Panc1 (cell line): ENCODE measurements around the gene KIF3B.

Experiments used
- POLR2AphosphoS5 ChIP-seq: IDR thresholded peaks from 2 replicates; pipeline ENCODE4 v1.6.1; 2012; ENCODE audit warnings: mild to moderate bottlenecking, low read depth, low read length, moderate library complexity
- SIN3A ChIP-seq: IDR thresholded peaks from 2 replicates; pipeline ENCODE4 v1.6.1; 2012; ENCODE audit warnings: low read depth, mild to moderate bottlenecking, low read length, moderate library complexity, borderline replicate concordance; ENCODE audit not compliant: insufficient read depth
- TCF7L2 ChIP-seq: IDR thresholded peaks from 2 replicates; pipeline ENCODE4 v1.6.1; 2011; ENCODE audit warnings: mild to moderate bottlenecking, low read depth, low read length, inconsistent platforms
- TF ChIP-seq, protein P1 (sequence below): fragments of 450-650 bp; IDR thresholded peaks from 2 replicates; pipeline ENCODE4 v1.5.1; 2017; ENCODE audit warnings: mild to moderate bottlenecking

DNA sequence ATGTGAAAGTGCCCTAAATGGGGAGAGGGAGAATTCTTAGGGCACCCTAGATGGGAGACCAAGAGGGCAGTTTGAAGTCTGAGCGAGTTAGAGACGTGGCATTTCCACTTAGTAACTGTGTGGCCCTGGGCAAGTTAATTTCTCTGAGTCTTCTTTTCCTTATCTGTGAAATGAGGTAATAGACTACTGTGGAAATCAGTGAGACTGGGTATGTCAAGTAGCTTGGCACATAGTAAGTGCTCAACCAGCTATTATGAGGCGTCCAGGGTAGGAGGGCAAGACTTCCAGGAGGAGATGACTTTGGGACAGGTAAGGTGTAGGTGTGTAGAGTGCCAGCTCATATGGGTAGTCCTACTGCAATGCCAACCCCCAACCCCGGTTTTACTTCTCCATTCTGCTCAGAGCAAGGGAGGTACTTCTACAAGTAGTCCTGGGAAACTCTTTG is 770 bp downstream of the KIF3B start:
- TF ChIP-seq, protein P1, sequence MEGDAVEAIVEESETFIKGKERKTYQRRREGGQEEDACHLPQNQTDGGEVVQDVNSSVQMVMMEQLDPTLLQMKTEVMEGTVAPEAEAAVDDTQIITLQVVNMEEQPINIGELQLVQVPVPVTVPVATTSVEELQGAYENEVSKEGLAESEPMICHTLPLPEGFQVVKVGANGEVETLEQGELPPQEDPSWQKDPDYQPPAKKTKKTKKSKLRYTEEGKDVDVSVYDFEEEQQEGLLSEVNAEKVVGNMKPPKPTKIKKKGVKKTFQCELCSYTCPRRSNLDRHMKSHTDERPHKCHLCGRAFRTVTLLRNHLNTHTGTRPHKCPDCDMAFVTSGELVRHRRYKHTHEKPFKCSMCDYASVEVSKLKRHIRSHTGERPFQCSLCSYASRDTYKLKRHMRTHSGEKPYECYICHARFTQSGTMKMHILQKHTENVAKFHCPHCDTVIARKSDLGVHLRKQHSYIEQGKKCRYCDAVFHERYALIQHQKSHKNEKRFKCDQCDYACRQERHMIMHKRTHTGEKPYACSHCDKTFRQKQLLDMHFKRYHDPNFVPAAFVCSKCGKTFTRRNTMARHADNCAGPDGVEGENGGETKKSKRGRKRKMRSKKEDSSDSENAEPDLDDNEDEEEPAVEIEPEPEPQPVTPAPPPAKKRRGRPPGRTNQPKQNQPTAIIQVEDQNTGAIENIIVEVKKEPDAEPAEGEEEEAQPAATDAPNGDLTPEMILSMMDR: no peak
- TF ChIP-seq TCF7L2 (no peak), SIN3A (no peak), POLR2AphosphoS5 (no peak)
